ENCODE measurements around the gene RNF214.

The RNF214 gene

DNA sequence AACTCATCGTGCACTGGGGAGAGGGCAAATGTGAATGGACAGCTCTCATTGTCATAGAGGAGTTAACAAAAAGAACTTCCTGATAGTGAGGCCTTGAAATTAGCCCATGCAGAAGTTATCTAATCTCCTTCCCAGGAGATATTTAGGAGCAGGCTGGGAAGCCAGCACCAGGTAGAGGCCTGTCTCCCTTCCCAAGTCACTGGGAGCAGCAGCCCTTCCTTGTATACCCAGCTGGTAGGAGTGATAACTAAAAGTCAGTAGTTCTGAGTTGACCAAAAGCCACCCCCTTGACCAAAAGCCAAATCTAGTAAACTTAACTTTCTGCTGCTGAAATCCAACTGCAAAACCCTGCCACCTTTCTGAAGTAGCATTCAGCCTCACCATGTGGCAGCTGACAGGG, 57.3 kb downstream of the RNF214 start:
- no peak for DNase-seq

- DNase-seq, result no peak
These were observed 58.4 kb downstream of the RNF214 start, which contains the start of gene BACE1-AS for GRCh38 chr11:117290809-117291396. Gene BACE1-AS, plus strand, starts transcription at chr11:117291346.

- no peak for DNase-seq
These were observed 60.1 kb downstream of the RNF214 start for GRCh38 chr11:117292616-117293015.

DNA sequence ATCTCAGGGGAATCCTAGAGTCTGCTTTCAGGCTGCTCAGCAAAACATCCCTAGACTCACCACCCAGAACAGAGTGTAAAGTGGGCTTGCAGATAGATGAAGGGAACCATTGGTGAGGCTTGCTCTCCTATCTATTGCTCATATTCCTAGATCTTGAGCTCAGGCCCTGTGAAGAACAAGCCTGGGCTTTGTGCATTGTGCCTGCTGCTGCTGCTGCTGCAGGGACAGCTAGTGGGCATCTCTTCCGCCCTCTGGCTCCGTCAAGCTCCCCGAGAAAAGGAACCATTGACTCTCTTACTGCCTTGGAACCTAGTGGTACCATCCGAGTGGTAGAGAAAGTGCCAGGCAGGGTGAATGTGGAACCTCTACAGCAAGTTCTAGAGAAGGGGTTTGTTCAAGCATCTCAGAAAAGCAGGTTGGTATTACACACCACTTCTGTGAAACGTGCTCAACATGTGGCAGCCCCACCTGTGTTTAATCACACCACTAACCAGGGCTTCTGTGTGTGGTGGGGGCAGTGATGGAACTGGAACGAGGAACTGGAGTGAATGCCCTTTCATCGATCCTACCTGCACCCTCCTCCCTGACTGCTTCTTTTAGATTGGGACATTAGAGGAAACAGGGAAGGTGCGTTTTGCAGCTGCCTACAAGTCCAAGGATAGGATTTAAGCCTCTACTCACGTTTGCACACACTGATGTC, 63.1 kb downstream of the RNF214 start:
- no peak for DNase-seq

- no peak for DNase-seq
These were observed 64.4 kb downstream of the RNF214 start for GRCh38 chr11:117296881-117297280.

- no peak for DNase-seq
These were observed 65.7 kb downstream of the RNF214 start for GRCh38 chr11:117298195-117298594.

GRCh38 chr11:117299351-117300282, 67.1 kb downstream of the RNF214 start:
- DNase-seq, result no peak

DNA sequence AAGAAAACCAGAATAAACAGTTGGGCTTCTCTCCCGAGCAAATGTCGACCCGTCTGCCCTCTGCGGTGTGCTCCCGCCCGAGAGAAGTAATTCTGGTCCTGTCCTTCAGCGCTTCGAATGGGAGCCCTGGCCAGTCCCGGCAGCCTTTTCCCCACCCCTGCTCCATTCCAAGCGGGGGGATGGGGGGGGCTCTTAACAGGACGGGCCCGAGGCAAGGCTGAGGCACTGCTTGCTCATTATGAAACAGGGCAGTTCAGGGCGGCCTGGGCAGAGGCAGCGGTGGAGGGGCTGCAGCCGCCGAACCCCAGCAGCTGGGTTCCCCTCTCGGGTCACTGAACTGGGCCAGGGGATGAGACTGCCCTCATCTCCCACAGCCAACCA, 67.8 kb downstream of the RNF214 start:
- DNase-seq, result no peak

DNA sequence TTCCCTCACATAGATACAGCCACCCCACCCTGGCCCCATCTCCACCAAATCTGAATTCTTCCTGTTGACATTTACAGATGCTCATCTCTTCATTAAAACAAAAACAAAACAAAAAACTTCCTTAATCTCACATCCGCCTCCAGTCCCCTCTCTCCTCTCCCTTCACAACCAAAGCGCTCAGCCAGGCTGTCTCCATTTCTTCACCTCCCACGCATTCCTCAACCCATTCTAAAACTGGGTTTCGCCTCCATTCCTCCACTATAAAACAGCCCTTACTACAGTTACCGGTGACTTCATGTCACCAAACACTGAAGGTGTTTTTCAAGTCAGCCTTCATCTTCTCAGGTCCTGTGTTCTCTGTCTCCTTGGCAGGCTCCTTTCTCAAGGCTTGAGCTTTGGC, 68.3 kb downstream of the RNF214 start:
- DNase-seq, result no peak

DNA sequence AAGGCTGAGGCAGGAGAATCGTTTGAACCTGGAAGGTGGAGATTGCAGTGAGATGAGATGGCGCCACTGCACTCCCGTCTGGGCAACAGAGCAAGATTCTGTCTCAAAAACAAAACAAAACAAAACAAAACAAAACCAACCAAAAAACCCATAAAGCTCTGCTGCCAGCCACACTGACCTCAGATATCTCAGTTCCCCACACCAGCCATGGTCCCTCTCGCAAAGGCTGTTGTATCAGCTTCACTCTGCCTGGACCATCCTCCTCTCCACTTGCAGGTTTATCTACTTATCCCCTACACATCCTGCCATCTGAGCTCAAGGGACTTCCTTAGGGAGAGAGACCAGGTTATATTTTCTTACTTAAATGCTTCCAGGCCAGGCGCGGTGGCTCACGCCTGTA, 69.8 kb downstream of the RNF214 start:
- no peak for DNase-seq

- DNase-seq, result no peak
These were observed 70.6 kb downstream of the RNF214 start for GRCh38 chr11:117303101-117303500.

- DNase-seq, result no peak
These were observed 71.3 kb downstream of the RNF214 start for GRCh38 chr11:117303646-117304315.

DNA sequence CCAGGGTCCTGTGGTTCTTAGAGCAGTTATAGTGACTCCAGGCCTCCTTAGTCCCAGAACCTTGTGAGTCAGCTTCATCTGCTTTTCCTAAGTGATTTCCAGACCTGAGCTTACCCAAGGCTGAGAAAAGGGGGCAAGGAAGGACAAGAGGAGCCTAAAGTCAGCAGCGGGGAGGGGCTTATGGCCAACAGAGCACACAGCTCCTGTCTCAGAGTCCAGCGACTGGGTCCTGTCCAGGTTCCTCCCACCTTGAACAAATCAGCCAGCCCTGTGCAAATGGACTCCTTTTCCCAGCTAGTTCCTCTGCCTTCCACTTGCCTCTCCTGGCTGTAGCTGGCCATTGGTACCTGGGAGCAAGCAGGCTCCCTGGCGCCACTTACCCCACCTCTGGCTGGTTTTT, 72.7 kb downstream of the RNF214 start:
- no peak for DNase-seq

DNA sequence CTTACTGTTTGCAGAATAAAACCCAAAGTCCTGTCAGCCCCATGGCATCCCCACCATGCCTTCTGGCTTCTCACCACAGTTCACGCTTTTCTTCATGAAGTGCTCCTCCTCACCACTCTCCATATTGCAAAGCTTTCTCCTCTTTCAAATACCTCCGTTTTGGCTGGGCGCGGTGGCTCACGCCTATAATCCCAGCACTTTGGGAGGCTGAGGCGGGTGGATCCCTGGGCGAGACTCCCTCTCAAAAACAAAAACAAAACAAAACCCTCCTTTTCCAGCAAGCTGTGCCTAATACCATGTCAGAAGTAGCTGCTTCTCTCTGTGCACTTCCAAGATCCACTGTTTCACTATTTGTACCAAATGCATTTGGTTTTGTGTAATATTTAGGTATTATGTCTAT, 76.8 kb downstream of the RNF214 start:
- DNase-seq, result no peak

DNA sequence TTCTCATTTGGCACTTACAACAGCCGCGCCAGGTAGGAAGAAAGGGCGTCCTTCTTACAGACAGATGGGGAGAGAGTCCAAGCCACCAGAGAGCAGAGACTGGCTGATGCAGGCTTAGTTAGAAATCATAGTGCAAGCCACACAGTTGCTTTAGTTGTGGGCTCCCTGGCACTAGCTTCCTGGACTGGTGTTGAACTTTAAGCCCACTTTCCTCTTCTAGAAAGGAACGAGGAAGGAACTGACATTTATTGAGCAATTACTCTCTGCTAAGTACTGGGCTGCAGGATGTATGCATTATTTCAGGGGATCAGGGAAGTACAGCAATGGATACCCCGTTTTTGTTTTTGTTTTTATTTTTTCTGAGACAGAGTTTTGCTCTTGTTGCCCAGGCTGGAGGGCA, 80.6 kb downstream of the RNF214 start:
- no peak for DNase-seq

- DNase-seq, result no peak
These were observed 81.6 kb downstream of the RNF214 start for GRCh38 chr11:117313828-117314768.

DNA sequence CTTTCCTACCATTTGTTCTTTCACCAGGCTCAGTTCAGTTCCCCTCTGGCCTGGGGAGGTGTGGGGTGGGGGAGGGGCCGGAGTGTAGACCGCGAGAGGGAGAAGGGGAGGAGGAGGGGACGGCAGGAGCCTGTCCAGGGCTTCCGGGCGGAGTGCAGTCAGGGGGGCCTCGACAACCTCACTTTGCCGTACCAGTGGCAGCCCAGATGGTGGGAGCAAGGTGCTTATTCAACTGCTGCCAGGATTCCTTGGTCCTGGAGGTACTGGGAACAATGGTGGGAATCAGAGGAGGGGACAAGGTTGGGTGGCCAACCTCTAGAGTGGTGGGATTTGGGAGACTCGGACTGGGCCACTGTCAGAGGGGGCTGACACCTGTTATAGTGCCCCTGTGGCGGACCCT, 82.4 kb downstream of the RNF214 start:
- peak; percentile 22 for DNase-seq

- DNase-seq, result peak; percentile 25
These were observed 83.1 kb downstream of the RNF214 start for GRCh38 chr11:117315285-117316196.

DNA sequence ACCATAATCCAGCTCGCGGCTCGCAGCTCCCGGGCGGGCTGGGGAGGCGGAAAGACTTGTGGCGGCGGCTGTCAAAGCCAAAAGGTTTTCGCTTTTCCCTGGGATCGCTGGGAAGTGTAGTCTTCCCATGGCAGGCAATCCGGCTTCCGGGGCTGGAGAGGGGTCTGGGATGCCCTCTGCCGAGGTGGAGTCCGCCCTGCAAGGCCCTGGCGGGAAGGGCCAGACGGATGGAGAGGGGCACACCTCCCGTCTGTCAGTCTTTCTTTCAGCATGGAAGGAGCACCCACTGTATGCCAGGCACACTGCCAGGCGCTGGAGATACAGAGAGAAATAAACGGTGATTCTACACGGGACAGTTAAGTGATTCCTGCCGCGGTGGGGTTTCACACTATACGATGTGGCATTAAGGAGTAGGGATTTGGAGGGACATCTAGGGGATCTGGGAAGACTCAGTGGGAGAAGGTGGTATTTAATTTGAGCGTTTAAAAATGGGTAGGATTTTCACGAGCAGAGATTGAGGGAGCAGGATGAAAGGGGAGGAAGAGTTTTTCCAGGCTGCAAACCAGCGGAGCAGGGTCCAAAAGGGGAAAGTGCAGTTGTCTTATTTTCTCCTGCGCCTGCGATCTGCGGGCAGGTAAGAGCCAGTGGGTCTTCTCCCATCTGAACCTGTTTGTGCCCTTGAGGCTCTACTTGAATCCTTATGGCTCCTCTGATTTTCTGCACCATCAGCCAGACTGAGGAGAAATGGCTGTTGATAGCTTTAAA, 83.9 kb downstream of the RNF214 start, which contains the start of gene BACE1:
TSS of gene BACE1 (minus strand) at position 60 of the 765 bp plus-strand sequence. CDS start 461 bp downstream, outside the sequence.
- DNase-seq, result peak; percentile 71

DNA sequence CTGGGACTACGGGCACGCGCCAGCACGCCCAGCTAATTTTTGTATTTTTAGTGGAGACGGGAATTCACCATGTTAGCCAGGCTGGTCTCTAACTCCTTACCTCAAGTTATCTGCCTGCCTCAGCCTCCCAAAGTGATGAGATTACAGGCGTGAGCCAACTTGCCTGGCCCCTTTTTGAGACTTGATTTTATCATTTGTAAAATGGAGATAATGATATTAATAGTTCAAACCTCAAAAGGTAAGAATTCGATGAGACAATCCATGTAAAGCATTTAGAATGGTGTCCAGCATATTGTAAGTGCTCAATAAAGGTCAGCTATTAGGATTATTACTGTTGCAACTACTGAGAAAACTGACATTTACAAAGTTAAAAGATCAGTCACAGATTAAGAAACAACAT, 86.3 kb downstream of the RNF214 start:
- DNase-seq, result no peak

All from hematopoietic multipotent progenitor cell treated with erythropoietin and hydrocortisone succinate and interleukin-3 and kit ligand, for 6 days (in vitro differentiated cells).